Liver (tissue), 9 donors: ENCODE results near the gene GLB1L2. TPM values are rescaled to one million over a fixed set of nuclear protein-coding genes. Genes with fewer than 3 reads are reported as not detected.

Experiments used
- DNase-seq: peaks from one replicate; pipeline ENCODE4 v3.0.0-alpha.2; 2017; ENCODE audit warnings: low spot score
- H3K27ac ChIP-seq, 2 donors: one replicate each; pipeline ENCODE4 v1.7.0; 2013; ENCODE audit warnings: inconsistent platforms in 2 of 2, low read length in 2 of 2, control low read depth in 1 of 2, low read depth in 1 of 2, mild to moderate bottlenecking in 1 of 2
- H3K27me3 ChIP-seq, 4 donors: one replicate each; pipeline versions ENCODE4 v1.6.1 to v1.7.0; 2013; ENCODE audit warnings: low read length in 3 of 4, inconsistent platforms in 1 of 4, mild to moderate bottlenecking in 1 of 4, moderate library complexity in 1 of 4; ENCODE audit not compliant: control insufficient read depth in 4 of 4, insufficient read depth in 4 of 4
- H3K36me3 ChIP-seq, 4 donors: one replicate each; pipeline versions ENCODE4 v1.6.1 to v1.7.0; 2013; ENCODE audit warnings: low read length in 3 of 4, mild to moderate bottlenecking in 3 of 4, low read depth in 1 of 4, moderate library complexity in 1 of 4; ENCODE audit not compliant: control insufficient read depth in 4 of 4, insufficient read depth in 3 of 4
- H3K4me1 ChIP-seq, 4 donors: one replicate each; pipeline versions ENCODE4 v1.6.1 to v1.7.0; 2013; ENCODE audit warnings: low read length in 3 of 4, mild to moderate bottlenecking in 3 of 4, moderate library complexity in 1 of 4; ENCODE audit not compliant: control insufficient read depth in 4 of 4, insufficient read depth in 4 of 4
- H3K4me3 ChIP-seq, 3 donors: one replicate each; pipeline versions ENCODE4 v1.6.1 to v1.7.0; 2013; ENCODE audit warnings: low read length in 3 of 3, control low read depth in 1 of 3, low read depth in 1 of 3, mild to moderate bottlenecking in 1 of 3
- H3K9ac ChIP-seq, 2 donors: one replicate each; pipeline ENCODE4 v1.7.0; 2013; ENCODE audit warnings: low read length in 2 of 2, mild to moderate bottlenecking in 2 of 2, moderate library complexity in 2 of 2, control low read depth in 1 of 2, low read depth in 1 of 2
- H3K9me3 ChIP-seq, 4 donors: one replicate each; pipeline versions ENCODE4 v1.6.1 to v1.7.0; 2013; ENCODE audit warnings: low read length in 3 of 4; ENCODE audit not compliant: control insufficient read depth in 4 of 4
- CTCF ChIP-seq: fragments of 150-350 bp; IDR thresholded peaks from 2 replicates; pipeline ENCODE4 v1.5.1; 2017; ENCODE audit warnings: improper control_type of control experiment, low read depth, low read length; ENCODE audit not compliant: missing input control
- EGR1 ChIP-seq, 2 donors: IDR thresholded peaks; 2 replicates each; pipeline ENCODE4 v1.6.1; 2016 to 2018; ENCODE audit warnings: antibody characterized with exemption in 2 of 2, low read depth in 2 of 2
- FOXA2 ChIP-seq: IDR thresholded peaks from 2 replicates; pipeline ENCODE4 v1.6.1; 2016; ENCODE audit warnings: antibody characterized with exemption
- GABPA ChIP-seq, 2 donors: IDR thresholded peaks in 1 of 2; conservative IDR thresholded peaks in 1 of 2; 2 replicates each; pipeline ENCODE4 v1.6.1; 2016; ENCODE audit warnings: antibody characterized with exemption in 2 of 2, mild to moderate bottlenecking in 1 of 2, moderate library complexity in 1 of 2
- HNF4A ChIP-seq, 2 donors: conservative IDR thresholded peaks; 2 replicates each; pipeline ENCODE4 v1.6.1; 2016; ENCODE audit warnings: antibody characterized with exemption in 2 of 2, mild to moderate bottlenecking in 2 of 2
- HNF4G ChIP-seq: IDR thresholded peaks from 2 replicates; pipeline ENCODE4 v1.6.1; 2016; ENCODE audit warnings: antibody characterized with exemption
- JUND ChIP-seq, 2 donors: IDR thresholded peaks; 2 replicates each; pipeline ENCODE4 v1.6.1; 2016; ENCODE audit warnings: antibody characterized with exemption in 2 of 2
- MAX ChIP-seq: IDR thresholded peaks from 2 replicates; pipeline ENCODE4 v1.6.1; 2016; ENCODE audit warnings: antibody characterized with exemption
- NR2F2 ChIP-seq: IDR thresholded peaks from 2 replicates; pipeline ENCODE4 v1.6.1; 2016; ENCODE audit warnings: antibody characterized with exemption
- RAD21 ChIP-seq, 2 donors: IDR thresholded peaks; 2 replicates each; pipeline ENCODE4 v1.6.1; 2016; ENCODE audit warnings: antibody characterized with exemption in 2 of 2, mild to moderate bottlenecking in 2 of 2
- REST ChIP-seq: IDR thresholded peaks from 2 replicates; pipeline ENCODE4 v1.6.1; 2016; ENCODE audit warnings: antibody characterized with exemption, mild to moderate bottlenecking
- RXRA ChIP-seq, 2 donors: IDR thresholded peaks; 2 replicates each; pipeline ENCODE4 v1.6.1; 2017 to 2018; ENCODE audit warnings: antibody characterized with exemption in 2 of 2, mild to moderate bottlenecking in 1 of 2
- SP1 ChIP-seq: IDR thresholded peaks from 2 replicates; pipeline ENCODE4 v1.6.1; 2018; ENCODE audit warnings: antibody characterized with exemption, mild to moderate bottlenecking
- TAF1 ChIP-seq: conservative IDR thresholded peaks from 2 replicates; pipeline ENCODE4 v1.6.1; 2016; ENCODE audit warnings: antibody characterized with exemption, mild to moderate bottlenecking
- YY1 ChIP-seq: IDR thresholded peaks from 2 replicates; pipeline ENCODE4 v1.6.1; 2016; ENCODE audit warnings: antibody characterized with exemption, mild to moderate bottlenecking
- ZBTB33 ChIP-seq: IDR thresholded peaks from 2 replicates; pipeline ENCODE4 v1.6.1; 2016; ENCODE audit warnings: antibody characterized with exemption
- WGBS: extraction: QIAGEN DNeasy Blood & Tissue Kit; methylation state at CpG from one replicate; pipeline ENCODE4 v1.1.7; 2013; 5-methylcytosine and 5-hydroxymethylcytosine counted together
- polyA plus RNA-seq, 2 donors: library from polyadenylated mRNA; stranded (reverse) in 1 of 2; unstranded in 1 of 2; fragments of 200-250 nt in 1 of 2; fragments of >200 nt in 1 of 2; fragmentation: Nextera tagmentation in 1 of 2; extraction: Ambion mirVana in 1 of 2; gene quantifications; one replicate each; pipeline versions ENCODE4 v1.2.1 to v1.2.3, GENCODE V29; 2013 to 2015
- total RNA-seq, 2 donors: library from RNA; depleted of rRNA; stranded (reverse); fragments of >200 nt; gene quantifications; one replicate each; pipeline ENCODE4 v1.2.3, GENCODE V29; 2014
- donor health status: healthy.
- donor health status: healthy.
- donor health status: healthy.
- donor health status: healthy.
- donor health status: healthy.

The GLB1L2 gene
- total and polyA plus RNA-seq, 4 donors, result 0.23 to 0.50 (median 0.42) TPM

- Histone ChIP-seq H3K27ac (no peak overlapping the region), H3K27me3 (no peaks in the 10 kb centered on the region), H3K9me3 (no peaks in the 10 kb centered on the region), H3K4me1 (no peaks in the 10 kb centered on the region), H3K36me3 (no peaks in the 10 kb centered on the region), H3K9ac (no peak overlapping the region), H3K4me3 (no peak overlapping the region)
- no peak for DNase-seq
- TF ChIP-seq RAD21 (IDR thresholded peaks at IDR 0.05), result no peak
- no peak for TF ChIP-seq MAX
- TF ChIP-seq REST, result no peak
- no peak for TF ChIP-seq NR2F2
- TF ChIP-seq HNF4A (conservative IDR thresholded peaks at IDR 0.05), result no peak
- no peak for TF ChIP-seq FOXA2
- no peak for TF ChIP-seq SP1
- no peak for TF ChIP-seq YY1
- WGBS, result 87% methylated on average over 5 of the region's 5 CpGs
Measured at GRCh38 chr11:134346976-134347350, 15.2 kb downstream of the GLB1L2 start.

- no peak overlapping the region for H3K9ac ChIP-seq
- TF ChIP-seq ZBTB33, result no peak
- no peak for TF ChIP-seq FOXA2
- TF ChIP-seq YY1, result no peak
- no peak for TF ChIP-seq HNF4G
- TF ChIP-seq GABPA (IDR thresholded peaks at IDR 0.05 in 1 of 2, conservative IDR thresholded peaks at IDR 0.05 in 1 of 2), result no peak
- TF ChIP-seq NR2F2, result no peak
- no peak for TF ChIP-seq EGR1 (IDR thresholded peaks at IDR 0.05; ENCODE audit: low read depth in 2 of 2)
- H3K4me1 ChIP-seq, result no peaks in the 10 kb centered on the region
- no peak overlapping the region for H3K4me3 ChIP-seq
- H3K9me3 ChIP-seq, result no peaks in the 10 kb centered on the region
- 90% methylated on average over 10 of the region's 10 CpGs for WGBS
- H3K27me3 ChIP-seq, result no peaks in the 10 kb centered on the region
- no peak for DNase-seq
- H3K27ac ChIP-seq, result no peak overlapping the region
- H3K36me3 ChIP-seq, result no peaks in the 10 kb centered on the region
Measured at GRCh38 chr11:134347441-134347840, 15.7 kb downstream of the GLB1L2 start.

GRCh38 chr11:134349109-134349801 lies 17.5 kb downstream of the GLB1L2 start:
- Histone ChIP-seq H3K36me3 (no peaks in the 10 kb centered on the region), H3K4me1 (no peaks in the 10 kb centered on the region), H3K27me3 (no peaks in the 10 kb centered on the region), H3K9ac (no peak overlapping the region), H3K4me3 (no peak overlapping the region), H3K9me3 (no peaks in the 10 kb centered on the region), H3K27ac (no peak overlapping the region)
- DNase-seq, result no peak
- 62% methylated on average over 6 of the region's 6 CpGs for WGBS
- TF ChIP-seq HNF4A (conservative IDR thresholded peaks at IDR 0.05), result no peak
- no peak for TF ChIP-seq JUND (IDR thresholded peaks at IDR 0.05)
- TF ChIP-seq REST, result no peak
- no peak for TF ChIP-seq RAD21 (IDR thresholded peaks at IDR 0.05)
- no peak for TF ChIP-seq TAF1
- TF ChIP-seq CTCF, result no peak
- TF ChIP-seq HNF4G, result no peak
- no peak for TF ChIP-seq YY1
- no peak for TF ChIP-seq GABPA (IDR thresholded peaks at IDR 0.05 in 1 of 2, conservative IDR thresholded peaks at IDR 0.05 in 1 of 2)
- no peak for TF ChIP-seq NR2F2
- no peak for TF ChIP-seq RXRA (IDR thresholded peaks at IDR 0.05)
- TF ChIP-seq SP1, result no peak
